T1000 (cell line): ENCODE measurements around the gene CD2.

Experiments used
- DNase-seq: peaks from one replicate; lab custom pipeline; 2025; ENCODE audit warnings: mixed read lengths; lab: John Stamatoyannopoulos, UW

The CD2 gene

GRCh38 chr1:116754198-116754977 is at the start of gene CD2:
Gene CD2, plus strand, starts transcription at chr1:116754430. Its CDS starts 63 bp downstream, at chr1:116754493.
- DNase-seq = no peak

- DNase-seq = no peak
Observed at GRCh38 chr1:116706123-116706522, 48.1 kb upstream of the CD2 start.

GRCh38 chr1:116706841-116707240 is 47.4 kb upstream of the CD2 start:
- no peak for DNase-seq

GRCh38 chr1:116708255-116708900 is 45.9 kb upstream of the CD2 start:
- DNase-seq = no peak

GRCh38 chr1:116709666-116710167 is 44.5 kb upstream of the CD2 start:
- DNase-seq = no peak

- DNase-seq = no peak
Observed at GRCh38 chr1:116710420-116711262, 43.6 kb upstream of the CD2 start.

GRCh38 chr1:116711263-116711840 is 42.9 kb upstream of the CD2 start:
- no peak for DNase-seq

GRCh38 chr1:116712510-116712909 is 41.7 kb upstream of the CD2 start:
- DNase-seq = no peak

- DNase-seq = no peak
Observed at GRCh38 chr1:116713474-116713873, 40.8 kb upstream of the CD2 start.

- no peak for DNase-seq
Observed at GRCh38 chr1:116716391-116716790, 37.8 kb upstream of the CD2 start.

GRCh38 chr1:116717318-116717717 is 36.9 kb upstream of the CD2 start:
- DNase-seq = no peak

- DNase-seq = no peak
Observed at GRCh38 chr1:116720364-116721038, 33.7 kb upstream of the CD2 start.

- DNase-seq = no peak
Observed at GRCh38 chr1:116721039-116721405, 33.2 kb upstream of the CD2 start.

GRCh38 chr1:116721451-116722007 is 32.7 kb upstream of the CD2 start:
- DNase-seq = no peak

GRCh38 chr1:116722016-116722838 is 32.0 kb upstream of the CD2 start:
- DNase-seq = no peak

GRCh38 chr1:116724765-116725375 is 29.4 kb upstream of the CD2 start:
- DNase-seq = peak; percentile 11

GRCh38 chr1:116725798-116726197 is 28.4 kb upstream of the CD2 start:
- no peak for DNase-seq

GRCh38 chr1:116726872-116727820 is 27.1 kb upstream of the CD2 start:
- DNase-seq = no peak

GRCh38 chr1:116731439-116731838 is 22.8 kb upstream of the CD2 start:
- DNase-seq = no peak
